ENCODE results near the gene PIK3C2G. TPM values are rescaled to one million over a fixed set of nuclear protein-coding genes. Genes with fewer than 3 reads are reported as not detected.

Gene PIK3C2G
- total RNA-seq, 1 experiment from 2014 or later, result not detected

DNA sequence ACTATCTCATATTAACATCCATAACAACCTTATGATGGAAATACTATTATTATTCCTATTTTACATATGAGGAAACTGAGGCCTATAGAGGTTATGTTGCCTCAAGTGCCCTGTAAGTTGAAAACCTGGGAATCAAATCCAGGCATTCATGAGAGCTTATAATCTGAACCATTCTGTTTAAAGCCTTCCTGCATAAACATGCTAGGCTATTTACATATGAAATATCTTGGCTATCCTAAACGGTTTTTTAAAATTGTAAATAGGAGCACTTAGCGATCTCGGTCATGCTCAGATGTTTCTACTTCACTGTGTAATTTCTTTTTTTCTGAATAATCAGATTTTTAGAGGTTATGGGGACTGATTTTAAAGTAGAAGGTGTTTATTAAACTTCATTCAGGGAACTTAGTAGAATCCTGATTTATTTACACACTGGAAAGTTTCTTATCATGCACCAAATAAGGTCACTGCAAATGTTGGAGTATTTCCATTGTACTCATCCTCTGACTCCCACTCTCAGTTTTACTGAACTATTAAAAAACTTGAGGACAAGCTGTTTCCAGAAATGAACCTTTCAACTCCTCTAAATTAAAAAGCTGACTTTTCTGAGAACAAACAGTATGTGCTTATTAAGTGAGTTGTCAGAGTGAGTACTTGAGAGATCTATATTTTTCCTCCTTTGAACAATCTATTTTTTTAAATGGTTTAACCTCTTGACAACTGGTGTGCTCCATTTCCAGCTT is 141.7 kb downstream of the PIK3C2G start:
- Histone ChIP-seq H3K4me1 (ENCODE audit: insufficient read depth, low read length) (no peaks in the 10 kb centered on the region; the same call in 1 of the 2 replicates), H2AK5ac (ENCODE audit: insufficient read length, low read length) (no peak overlapping the region), H3K14ac (ENCODE audit: insufficient read depth, low read length) (no peak overlapping the region), H3K4me2 (ENCODE audit: insufficient read depth, insufficient read length, low read length) (no peak overlapping the region), H2AFZ (ENCODE audit: low read length) (no peak overlapping the region), H3T11ph (ENCODE audit: low read length) (no peak overlapping the region), H4K20me1 (ENCODE audit: control insufficient read depth, insufficient read depth, insufficient read length) (no peaks in the 10 kb centered on the region), H4K91ac (ENCODE audit: insufficient read length, low read depth, low read length) (no peak overlapping the region), H2BK12ac (ENCODE audit: insufficient read length, low read depth, low read length) (no peak overlapping the region), H2BK5ac (ENCODE audit: insufficient read length, low read length) (no peak overlapping the region), H3K4ac (ENCODE audit: low read depth, low read length) (no peak overlapping the region), H3K27ac (ENCODE audit: insufficient read length, low read depth, low read length) (no peak overlapping the region), H3K79me1 (ENCODE audit: insufficient read depth, low read depth, low read length, poor library complexity, severe bottlenecking) (no peaks in the 10 kb centered on the region), H3K23me2 (ENCODE audit: insufficient read length, low read depth, low read length, poor library complexity, severe bottlenecking) (no peaks in the 10 kb centered on the region), H2BK15ac (ENCODE audit: low read depth, low read length) (no peak overlapping the region), H3K23ac (ENCODE audit: insufficient read length, low read depth, low read length) (no peak overlapping the region), H4K8ac (replicated peaks; ENCODE audit: insufficient read length, low read depth, low read length) (no peak overlapping the region), H3K27me3 (ENCODE audit: insufficient read depth, low read length) (no peaks in the 10 kb centered on the region), H2BK120ac (ENCODE audit: low read depth, low read length, poor library complexity, severe bottlenecking) (no peak overlapping the region), H3K79me2 (ENCODE audit: insufficient read depth, low read length) (no peaks in the 10 kb centered on the region), H2BK20ac (ENCODE audit: low read depth, low read length, poor library complexity, severe bottlenecking) (no peak overlapping the region), H3K9ac (ENCODE audit: extremely low read depth, insufficient read length, low read length) (no peak overlapping the region), H3K56ac (ENCODE audit: insufficient read length, low read depth, low read length) (no peak overlapping the region), H3K9me3 (ENCODE audit: control insufficient read depth, low read depth, low read length) (no peaks in the 10 kb centered on the region), H4K5ac (ENCODE audit: insufficient read length, low read depth, low read length) (no peak overlapping the region), H3K18ac (ENCODE audit: insufficient read length, low read depth, low read length) (no peak overlapping the region)
- Mint-ChIP-seq H3K27me3 (ENCODE audit: low read depth) (no peaks in the 10 kb centered on the region), H3K27ac (no peak overlapping the region; a peak in 1 of 7 replicates), H3K4me3 (no peak overlapping the region), H3K36me3 (ENCODE audit: insufficient read depth in 1 of 3, low read depth in 3 of 3) (no peaks in the 10 kb centered on the region), H3K9me3 (no peaks in the 10 kb centered on the region), H3K4me1 (peaks cover 16 to 22% of the 10 kb centered on the region in 2 experiments)
- TF ChIP-seq, protein P1, sequence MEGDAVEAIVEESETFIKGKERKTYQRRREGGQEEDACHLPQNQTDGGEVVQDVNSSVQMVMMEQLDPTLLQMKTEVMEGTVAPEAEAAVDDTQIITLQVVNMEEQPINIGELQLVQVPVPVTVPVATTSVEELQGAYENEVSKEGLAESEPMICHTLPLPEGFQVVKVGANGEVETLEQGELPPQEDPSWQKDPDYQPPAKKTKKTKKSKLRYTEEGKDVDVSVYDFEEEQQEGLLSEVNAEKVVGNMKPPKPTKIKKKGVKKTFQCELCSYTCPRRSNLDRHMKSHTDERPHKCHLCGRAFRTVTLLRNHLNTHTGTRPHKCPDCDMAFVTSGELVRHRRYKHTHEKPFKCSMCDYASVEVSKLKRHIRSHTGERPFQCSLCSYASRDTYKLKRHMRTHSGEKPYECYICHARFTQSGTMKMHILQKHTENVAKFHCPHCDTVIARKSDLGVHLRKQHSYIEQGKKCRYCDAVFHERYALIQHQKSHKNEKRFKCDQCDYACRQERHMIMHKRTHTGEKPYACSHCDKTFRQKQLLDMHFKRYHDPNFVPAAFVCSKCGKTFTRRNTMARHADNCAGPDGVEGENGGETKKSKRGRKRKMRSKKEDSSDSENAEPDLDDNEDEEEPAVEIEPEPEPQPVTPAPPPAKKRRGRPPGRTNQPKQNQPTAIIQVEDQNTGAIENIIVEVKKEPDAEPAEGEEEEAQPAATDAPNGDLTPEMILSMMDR (conservative IDR thresholded peaks at IDR 0.05), result no peak
- DNase-seq, result no peak
- WGBS (ENCODE audit: extremely low coverage, insufficient read length, low lambda C conversion rate), result no CpG with 5 or more reads among the region's 3 CpGs
